Measurements from ENCODE around the gene RHBDD1.

GRCh38 chr2:226825056-226825455 lies 10.8 kb upstream of the RHBDD1 start:
- no peak for TF ChIP-seq CTCF (IDR thresholded peaks at IDR 0.05)
- no peak for TF ChIP-seq POLR2A (IDR thresholded peaks at IDR 0.05)
- TF ChIP-seq EP300 (IDR thresholded peaks at IDR 0.05): no peak
